HG03039 (cell line): ENCODE results near the gene KLF17.
"Not testable (repeated sequence)": the region's sequence is repeated elsewhere in the genome, so short reads cannot be mapped to it uniquely, and the experiment has no call there.

Source experiments
- ATAC-seq: cut with Tn5 transposase; IDR thresholded peaks from one replicate; pipeline ENCODE4 v1.9.1; 2021; ENCODE audit warnings: mild to moderate bottlenecking, moderate library complexity; ENCODE audit not compliant: unreplicated experiment

KLF17 gene

DNA sequence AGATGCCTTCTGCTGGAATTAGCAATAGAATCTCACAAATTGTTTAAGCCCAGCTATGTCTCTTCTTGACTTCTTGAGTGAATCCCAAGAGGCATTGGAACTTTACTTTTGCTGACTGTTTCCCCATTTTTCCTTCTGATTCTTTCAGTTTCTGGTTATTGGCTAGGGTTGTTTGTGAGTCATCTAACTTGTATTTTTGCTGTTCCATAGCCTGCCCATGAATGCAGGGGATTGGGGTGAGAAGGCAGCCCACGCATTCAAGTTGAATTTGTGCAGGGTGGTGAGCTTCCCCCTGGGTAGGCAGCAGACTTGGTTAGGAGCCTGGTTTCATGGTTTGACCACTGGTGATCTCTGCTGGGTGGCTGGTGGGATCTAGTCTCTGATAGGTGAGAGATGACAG is 10.4 kb upstream of the KLF17 start:
- ATAC-seq: no peak

DNA sequence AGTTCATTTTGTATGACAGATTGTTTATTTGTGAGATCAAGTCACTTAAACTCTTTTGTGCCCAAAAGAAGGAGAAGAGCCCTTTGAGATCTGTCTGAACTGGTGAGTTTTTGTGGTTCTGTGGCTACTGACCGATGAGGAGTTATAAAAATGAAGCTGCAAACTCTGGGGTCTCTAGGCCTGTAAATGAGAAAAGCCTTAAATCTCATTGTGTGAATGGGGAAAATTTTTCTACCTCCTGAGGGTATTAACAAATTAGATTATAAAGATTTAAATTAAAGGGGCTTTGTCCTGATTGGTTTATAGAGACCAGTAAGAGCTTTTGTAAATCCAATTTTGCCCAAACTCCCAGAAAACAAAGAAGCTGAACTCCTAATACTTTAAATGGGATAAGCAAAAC is 9.7 kb upstream of the KLF17 start:
- no peak for ATAC-seq

DNA sequence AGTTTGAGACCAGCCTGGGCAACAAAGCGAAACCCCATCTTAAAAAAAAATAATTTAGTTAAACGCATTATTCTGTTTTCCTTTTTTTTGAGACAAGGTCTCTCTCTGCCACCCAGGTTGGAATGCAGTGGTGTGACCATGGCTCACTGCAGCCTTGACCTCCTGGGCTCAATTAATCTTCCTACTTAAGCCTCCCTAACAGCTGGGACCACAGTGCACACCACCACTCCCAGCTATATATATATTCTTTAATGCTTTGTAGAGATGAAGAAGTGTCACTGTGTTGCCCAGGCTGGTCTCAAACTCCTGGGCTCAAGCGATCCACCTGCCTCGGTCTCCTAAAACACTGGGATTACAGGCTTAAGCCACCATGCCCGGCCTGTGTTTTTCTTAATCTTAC is 7.7 kb upstream of the KLF17 start:
- no peak for ATAC-seq

DNA sequence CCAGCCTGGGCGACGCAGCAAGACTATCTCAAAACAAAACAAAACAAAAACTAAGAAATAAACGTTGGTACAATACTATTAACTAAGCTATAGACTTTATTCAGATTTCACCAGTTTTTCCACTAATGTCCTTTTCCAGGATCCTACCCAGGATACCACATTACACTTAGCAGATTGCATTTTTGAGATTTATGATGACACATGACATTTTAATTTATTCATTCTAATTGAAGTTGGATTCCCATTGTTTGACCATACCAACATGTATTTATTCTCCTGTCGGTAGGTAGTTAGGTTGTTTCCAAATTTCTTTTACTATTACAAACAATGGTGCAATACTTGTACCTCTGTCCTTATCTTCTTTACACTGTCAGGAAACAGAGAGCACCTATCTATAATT is 6.8 kb upstream of the KLF17 start:
- ATAC-seq: no peak

DNA sequence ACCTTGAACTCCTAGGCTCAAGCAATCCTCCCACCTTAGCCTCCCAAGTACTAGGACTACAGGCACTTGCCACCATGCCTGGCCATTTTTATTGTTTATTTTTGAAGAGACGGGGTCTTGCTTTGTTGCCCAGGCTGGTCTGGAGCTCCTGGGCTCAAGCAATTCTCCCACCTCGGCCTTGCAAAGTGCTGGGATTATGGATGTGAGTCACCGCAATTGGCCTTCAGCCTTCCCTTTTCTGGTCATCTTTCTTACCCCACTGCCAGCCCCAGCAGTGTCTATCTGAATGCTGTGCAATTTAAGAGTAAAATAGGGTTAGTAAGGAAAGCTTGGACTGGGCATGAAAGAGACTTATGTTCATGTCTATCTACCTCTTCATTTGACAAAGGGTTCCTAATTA is 6.1 kb upstream of the KLF17 start:
- no peak for ATAC-seq

DNA sequence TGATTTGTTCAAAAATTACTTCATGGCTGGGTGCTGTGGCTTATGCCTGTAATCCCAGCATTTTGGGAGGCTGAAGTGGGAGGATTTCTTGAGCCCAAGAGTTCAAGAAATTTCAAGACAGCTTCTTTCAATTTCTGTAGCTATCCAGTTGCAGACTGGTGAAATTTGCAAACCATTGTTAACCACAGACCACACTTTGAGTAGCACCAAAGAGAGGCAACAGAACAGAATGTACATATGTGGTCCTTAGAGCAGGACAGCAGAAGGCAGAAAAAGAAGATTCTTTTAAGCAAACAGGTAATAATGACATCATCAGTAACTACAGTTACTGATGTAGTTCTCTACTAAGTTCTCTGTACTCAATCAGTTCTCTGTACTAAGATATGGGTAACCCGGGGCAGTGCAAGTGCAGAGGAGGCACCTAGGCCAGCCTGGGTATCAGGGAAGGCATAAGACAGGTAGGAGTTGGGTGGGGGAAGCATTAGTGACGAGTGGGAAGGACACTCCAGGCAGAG is 5.5 kb upstream of the KLF17 start:
- ATAC-seq: no peak

DNA sequence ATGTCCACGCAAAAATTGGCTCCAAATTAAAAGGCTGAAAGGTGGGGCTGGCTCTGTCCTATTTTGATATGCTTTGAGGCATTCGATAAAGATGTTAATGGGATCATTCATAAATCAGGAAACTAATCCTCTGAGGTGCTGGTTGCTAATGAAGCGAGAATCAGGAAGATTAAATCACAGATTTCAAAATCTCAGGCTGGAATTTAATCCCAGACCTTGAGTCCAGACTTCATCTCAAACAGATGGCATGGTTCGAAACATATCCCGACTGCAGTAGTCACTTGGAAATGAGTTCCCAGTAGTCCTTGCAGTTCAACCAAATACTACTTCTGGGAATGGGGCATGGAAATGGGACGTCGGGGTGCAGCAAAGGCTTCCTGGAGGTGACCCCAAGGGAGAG is 4.5 kb upstream of the KLF17 start:
- ATAC-seq: no peak

DNA sequence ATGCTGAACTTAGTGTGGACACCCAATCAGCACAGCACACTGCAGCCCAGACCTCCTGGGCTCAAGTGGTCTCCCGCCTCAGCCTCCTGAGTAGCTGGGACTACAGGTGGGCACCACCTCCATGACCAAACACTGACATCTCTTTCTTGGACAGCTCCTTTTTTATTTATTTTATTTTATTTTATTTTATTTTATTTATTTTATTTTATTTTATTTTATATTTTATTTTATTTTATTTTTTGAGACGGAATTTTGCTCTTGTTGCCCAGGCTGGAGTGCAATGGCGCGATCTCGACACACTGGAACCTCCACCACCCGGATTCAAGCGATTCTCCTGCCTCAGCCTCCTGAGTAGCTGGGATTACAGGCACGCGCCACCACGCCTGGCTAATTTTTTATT is 1.3 kb upstream of the KLF17 start:
- ATAC-seq: not testable (repeated sequence)

DNA sequence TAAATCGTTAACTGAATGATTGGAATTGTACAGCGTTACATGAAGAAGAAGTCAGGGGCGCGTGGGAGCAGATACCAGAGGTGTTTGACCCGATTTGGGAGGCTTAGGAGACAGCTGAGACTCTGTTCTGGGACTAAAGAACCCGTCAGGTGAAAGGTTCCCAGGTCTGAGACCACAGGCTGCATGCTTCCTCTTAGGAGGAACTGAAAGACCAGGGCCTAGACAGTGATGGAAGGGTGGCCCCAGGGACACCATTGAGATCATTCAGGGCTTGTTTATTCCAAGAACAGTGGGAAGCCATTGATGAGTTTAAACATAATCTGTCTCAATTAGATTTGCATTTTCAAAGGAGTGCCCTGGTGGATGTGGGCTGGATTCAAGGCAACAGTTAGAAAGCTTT is 904 bp downstream of the KLF17 start:
- no peak for ATAC-seq

DNA sequence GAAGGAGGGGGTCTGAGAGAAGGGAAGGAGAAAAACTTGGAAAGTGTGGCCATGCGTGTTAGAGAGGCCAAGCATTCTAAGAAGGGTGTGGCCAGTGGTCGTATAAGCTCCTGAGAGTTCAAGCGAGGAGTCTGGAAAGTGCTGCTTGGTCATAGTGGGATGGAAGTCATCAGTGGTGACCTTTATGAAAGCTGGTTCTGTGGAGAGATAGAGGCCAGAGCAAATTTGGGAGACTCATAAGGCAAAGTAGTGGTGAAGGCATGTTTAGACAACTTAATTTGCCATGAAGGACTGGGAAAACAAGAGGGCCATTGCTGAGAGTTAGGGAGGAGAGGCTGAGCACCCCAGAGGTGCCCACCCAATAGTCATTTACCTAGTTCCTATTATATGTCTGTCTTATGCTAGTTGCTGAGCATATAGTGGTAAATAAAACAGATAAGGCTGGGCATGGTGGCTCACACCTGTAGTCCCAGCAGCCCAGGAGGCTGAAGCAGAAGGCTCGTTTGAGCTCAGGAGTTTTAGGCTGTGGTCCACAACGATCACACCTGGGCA is 1.9 kb downstream of the KLF17 start:
- ATAC-seq: no peak

DNA sequence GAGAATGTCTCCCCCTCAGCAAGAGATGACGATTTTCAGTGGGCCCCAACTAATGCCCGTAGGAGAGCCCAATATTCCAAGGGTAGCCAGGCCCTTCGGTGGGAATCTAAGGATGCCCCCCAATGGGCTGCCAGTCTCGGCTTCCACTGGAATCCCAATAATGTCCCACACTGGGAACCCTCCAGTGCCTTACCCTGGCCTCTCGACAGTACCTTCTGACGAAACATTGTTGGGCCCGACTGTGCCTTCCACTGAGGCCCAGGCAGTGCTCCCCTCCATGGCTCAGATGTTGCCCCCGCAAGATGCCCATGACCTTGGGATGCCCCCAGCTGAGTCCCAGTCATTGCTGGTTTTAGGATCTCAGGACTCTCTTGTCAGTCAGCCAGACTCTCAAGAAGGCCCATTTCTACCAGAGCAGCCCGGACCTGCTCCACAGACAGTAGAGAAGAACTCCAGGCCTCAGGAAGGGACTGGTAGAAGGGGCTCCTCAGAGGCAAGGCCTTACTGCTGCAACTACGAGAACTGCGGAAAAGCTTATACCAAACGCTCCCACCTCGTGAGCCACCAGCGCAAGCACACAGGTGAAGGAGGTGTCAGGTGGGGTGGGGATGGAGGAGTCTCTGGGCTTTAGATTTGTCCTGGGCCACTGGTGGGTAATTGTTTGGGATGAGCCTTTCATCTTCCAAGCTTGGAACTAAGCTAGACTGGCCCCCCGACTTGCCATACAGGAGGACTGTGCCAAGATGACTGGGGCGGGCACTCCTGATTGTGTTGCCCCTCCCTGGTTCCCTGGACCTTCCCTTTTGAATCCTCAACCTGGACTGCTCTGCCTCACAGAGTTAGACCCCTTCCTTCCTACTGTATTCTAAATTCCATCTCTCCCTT is 11.2 kb downstream of the KLF17 start:
- no peak for ATAC-seq

DNA sequence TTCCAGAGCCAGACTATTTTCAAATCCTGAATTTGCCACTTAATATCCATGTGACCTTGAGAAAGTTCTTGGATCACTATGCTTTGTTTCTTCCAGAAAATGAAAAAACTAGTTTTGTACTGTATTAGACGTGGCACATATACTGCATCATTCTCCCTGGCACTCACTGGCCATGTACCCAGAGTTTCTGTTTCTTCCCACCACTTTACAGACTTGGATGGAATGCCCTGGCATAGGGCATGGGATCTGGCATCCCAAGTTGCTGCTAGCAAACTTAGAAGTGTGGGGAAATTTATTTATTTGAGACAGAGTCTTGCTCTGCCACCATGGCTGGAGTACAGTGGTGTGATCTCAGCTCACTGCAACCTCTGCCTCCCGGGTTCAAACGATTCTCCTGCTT is 12.8 kb downstream of the KLF17 start:
- ATAC-seq: no peak

DNA sequence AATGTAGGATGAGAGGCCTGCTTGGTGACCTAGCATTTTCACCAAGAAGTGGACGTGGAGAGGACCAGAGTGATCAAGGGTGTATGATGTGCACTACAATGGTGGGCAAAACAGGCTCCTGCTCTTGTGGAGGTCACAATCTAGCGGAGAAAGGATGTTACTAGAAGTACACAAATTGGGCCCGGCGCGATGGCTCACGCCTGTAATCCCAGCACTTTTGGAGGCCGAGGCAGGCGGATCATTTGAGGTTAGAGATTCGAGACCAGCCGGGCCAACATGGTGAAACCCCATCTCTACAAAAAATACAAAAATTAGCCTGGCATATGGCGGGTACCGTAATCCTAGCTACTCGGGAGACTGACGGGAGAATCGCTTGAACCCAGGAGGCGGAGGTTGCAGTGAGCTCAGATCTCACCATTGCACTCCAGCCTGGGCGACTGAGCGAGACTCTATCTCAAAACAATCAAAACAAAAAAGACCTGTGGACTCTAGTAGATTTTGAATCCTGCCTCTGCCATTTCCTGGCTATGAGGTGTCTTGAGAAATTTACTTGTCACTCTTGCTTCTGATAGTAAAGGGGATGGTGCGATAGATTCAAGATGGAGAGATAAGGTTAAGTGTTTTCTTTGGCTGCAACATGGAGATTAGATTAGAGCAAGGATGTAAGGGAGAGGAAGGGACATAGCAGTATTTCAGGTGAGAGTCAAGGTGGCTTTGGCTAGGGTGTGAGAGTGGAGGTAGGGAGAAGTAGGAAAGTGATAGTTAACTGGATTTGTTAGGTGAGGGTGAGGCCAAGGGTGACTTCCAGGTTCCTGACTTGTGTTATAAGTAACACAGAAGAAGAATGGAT is 15.7 kb downstream of the KLF17 start:
- ATAC-seq: no peak

DNA sequence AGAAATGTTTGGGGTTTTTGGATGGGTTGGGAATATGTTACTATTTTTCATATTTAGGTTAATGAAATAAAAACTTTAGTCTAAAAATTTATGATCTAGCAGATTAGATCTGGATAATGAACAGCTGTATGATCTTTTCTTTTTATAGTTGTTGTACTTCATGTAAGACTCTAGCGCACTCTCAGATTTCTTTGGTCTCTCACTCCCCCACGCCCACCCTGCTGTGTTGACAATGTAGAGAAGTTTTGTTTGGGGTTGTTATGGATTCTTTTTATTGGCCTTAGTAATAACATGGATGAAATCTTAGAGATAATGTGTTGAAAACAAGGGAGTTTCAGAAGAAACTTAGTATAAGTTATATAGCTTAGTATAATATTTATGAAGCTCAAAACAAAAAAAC is 17.3 kb downstream of the KLF17 start:
- no peak for ATAC-seq

DNA sequence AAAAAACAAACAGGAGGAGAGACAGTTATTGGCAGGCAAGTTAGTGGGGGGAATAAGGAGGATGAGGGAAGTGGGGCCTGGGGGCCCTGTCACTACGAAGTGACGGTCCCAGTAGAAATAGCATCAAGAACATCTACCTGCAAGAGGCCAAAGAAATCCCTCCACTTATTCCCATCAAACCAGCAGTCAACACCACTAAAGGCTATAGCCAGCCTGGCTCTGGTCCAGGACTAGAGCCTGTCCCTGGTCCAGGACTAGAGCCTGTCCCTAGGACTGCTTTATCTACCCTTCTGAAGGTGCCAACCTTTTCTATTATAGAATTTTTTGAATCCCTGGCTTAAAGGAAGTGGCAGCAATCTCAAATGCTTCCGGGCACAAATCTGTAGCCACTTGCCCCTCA is 19.6 kb downstream of the KLF17 start:
- ATAC-seq: no peak

DNA sequence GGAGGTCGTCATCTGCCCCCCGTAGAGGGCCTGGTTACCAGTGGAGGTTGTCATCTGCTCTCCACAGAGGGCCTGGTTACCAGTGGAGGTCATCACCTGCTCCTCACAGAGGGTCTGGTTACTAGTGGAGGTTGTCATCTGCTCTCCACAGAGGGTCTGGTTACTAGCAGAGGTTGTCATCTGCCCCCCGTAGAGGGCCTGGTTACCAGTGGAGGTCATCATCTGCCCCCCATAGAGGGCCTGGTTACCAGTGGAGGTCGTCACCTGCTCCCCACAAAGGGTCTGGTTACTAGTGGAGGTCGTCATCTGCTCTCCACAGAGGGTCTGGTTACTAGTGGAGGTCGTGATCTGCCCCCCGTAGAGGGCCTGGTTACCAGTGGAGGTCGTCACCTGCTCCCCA is 20.9 kb downstream of the KLF17 start:
- not testable (repeated sequence) for ATAC-seq

DNA sequence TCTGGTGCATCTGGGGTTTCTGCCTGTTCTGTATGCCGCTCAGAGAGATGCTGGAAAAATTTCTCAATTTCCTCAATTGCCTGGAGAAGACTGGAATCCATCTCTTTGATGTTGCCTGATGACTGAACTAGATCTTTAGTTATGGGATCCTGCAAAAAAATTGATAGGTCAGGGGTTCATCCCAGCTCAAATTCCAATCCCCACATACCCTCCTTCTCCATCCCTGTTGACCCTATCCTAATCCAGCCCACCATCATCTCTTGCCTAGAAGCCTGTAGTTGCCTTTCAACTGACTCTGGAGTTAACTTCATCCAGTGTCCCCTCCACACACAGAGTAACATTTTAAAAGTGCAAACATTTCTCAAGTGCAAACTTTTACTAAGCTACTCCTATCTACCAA is 22.9 kb downstream of the KLF17 start, which contains the start of gene KLF18:
Gene KLF18, minus strand, starts transcription at position 101 of the 400 bp plus-strand sequence. Its CDS starts 0 bp downstream, at position 101.
- no peak for ATAC-seq

DNA sequence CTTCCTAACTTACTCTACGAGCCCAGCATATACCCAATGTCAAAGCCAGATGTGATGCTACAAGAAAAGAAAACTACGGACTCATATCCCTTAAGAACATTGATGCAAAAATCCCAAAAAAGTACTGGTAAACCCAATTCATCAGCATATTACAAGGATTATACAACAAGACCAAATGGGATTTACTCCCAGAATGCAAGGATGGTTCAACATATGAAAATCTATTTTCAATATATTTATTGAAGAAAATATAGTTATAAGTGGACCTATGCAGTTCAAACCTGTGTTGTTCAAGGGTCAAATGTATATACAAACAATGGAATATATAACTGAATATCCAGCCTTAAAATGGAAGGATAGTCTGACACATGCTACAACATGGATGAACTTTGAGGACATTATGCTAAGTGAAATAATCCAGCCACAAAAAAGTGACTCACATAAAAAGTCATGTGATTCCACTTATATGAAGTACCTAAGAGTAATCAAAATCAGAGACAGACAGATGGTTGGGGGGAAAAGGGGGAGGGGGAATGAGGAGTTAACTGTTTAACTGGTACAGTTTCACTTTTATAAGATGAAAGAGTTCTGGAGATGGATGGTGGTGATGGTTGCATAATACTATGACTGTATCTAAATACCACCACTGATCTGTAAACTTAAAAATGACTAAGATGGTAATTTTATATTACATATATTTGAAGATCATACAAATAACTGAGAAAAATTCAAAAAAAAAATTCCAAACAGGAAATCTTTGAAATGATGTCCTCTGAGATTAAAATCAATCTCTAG is 26.5 kb downstream of the KLF17 start:
- ATAC-seq: no peak

DNA sequence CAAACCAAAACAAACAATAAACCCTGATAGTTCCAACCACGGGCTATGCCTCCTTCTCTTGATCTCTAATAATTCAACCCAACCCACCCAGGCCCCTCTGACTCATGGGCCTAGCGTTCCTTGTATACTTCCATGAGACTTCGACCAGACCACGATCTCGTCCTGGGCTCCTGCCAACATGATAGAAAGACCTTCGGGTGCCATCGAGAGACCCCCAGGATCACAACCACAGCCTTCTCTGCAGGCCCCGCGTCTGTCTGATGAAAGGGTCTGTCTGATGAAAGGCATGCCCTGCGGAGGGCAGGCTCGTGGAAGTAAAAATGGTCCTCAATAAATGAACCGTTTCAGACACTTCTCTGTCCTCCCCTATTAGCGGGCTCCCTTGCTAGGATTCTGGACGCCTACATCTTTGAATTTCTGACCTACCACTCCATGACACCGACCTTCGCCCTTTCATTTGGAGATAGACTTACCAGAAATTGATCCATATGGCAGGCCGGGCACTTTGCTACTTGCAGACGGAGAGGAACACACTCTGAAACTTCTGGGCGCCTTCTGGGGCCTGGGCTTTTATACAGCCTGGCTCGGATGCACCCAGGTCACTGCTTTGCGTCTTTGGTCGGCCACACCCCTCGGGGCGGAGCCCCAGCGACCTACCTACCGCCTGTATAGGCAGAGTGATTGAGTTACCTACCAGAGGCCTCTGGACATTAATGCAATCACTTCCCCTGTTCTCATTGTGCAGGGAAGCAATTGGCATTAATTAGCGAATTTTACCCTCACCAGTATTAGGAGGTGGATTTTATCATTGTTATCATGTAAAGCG is 28.1 kb downstream of the KLF17 start:
- ATAC-seq: no peak

DNA sequence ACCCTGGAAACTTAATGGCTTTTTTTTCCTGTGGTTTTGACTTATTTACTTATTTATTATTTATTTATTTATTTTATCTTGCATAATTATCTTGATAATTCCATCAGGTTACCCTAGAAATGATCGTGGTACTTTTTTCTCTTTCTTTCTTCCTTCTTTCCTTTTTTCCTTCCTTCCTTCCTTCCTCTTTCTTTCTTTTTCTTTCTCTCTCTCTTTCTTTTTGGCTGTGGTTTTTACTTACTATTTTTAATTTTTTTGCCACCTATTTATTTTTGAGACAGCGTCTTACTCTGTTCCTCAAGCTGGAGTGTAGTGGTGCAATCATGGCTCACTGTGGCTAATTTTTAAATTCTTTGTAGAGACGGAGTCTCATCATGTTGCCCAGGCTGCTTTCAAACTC is 29.0 kb downstream of the KLF17 start:
- no peak for ATAC-seq
